ENCODE measurements around the gene SYTL4. TPM values are rescaled to one million over a fixed set of nuclear protein-coding genes. Genes with fewer than 3 reads are reported as not detected.

SYTL4 gene
- total RNA-seq, 1 experiment from 2014 or later, result 4.1 TPM

DNA sequence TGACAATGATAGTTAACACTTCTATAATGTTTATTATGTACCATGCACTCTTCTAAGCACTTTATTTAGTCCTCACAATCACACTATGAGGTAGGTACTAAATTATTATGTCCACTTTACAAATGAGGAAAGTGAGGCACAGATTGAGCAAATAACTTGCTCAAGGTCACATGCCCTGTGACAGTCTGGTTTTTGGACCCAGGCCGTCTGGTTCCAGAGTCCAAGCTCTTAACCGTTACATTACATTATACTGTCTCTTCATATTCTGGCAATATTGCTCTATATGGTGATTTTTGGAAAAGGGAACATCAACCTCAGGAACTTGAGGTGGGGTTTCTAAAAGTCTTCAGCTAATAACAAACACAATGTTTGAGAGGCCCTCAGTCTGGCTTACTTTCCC lies 12.8 kb downstream of the SYTL4 start:
- POLR2A ChIA-PET, result no interaction called here
- H3K27ac Mint-ChIP-seq (ENCODE audit: unreplicated experiment), result no peak overlapping the region
- H3K4me3 ChIP-seq (ENCODE audit: low read depth, low read length), result no peak overlapping the region
- intact Hi-C loops (cut with micrococcal nuclease; ENCODE audit: unreplicated experiment), result no loop called here
- no peaks in the 10 kb centered on the region for H3K4me1 ChIP-seq
- CTCF ChIA-PET, result no interaction called here
- H3K9me3 Mint-ChIP-seq (ENCODE audit: unreplicated experiment), result no peaks in the 10 kb centered on the region
- BruUV-seq (replicated peaks), result no TSS peak
- H3K36me3 Mint-ChIP-seq (ENCODE audit: insufficient read depth, unreplicated experiment), result no peaks in the 10 kb centered on the region
- TF ChIP-seq, protein P1, sequence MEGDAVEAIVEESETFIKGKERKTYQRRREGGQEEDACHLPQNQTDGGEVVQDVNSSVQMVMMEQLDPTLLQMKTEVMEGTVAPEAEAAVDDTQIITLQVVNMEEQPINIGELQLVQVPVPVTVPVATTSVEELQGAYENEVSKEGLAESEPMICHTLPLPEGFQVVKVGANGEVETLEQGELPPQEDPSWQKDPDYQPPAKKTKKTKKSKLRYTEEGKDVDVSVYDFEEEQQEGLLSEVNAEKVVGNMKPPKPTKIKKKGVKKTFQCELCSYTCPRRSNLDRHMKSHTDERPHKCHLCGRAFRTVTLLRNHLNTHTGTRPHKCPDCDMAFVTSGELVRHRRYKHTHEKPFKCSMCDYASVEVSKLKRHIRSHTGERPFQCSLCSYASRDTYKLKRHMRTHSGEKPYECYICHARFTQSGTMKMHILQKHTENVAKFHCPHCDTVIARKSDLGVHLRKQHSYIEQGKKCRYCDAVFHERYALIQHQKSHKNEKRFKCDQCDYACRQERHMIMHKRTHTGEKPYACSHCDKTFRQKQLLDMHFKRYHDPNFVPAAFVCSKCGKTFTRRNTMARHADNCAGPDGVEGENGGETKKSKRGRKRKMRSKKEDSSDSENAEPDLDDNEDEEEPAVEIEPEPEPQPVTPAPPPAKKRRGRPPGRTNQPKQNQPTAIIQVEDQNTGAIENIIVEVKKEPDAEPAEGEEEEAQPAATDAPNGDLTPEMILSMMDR (IDR thresholded peaks at IDR 0.05; ENCODE audit: insufficient read depth in 1 of 2, low read depth in 1 of 2, low read length in 1 of 2, severe bottlenecking in 1 of 2, unreplicated experiment in 1 of 2), result no peak
- no peaks in the 10 kb centered on the region for H3K27me3 ChIP-seq (replicated peaks; ENCODE audit: control insufficient read depth, insufficient read depth, low read length)
- no peaks in the 10 kb centered on the region for H3K36me3 ChIP-seq (ENCODE audit: control insufficient read depth, insufficient read depth, low read length)
- H3K9me3 ChIP-seq, result no peaks in the 10 kb centered on the region
- no peak for DNase-seq
- H3K4me1 Mint-ChIP-seq (ENCODE audit: low read depth, unreplicated experiment), result no peaks in the 10 kb centered on the region
- no peaks in the 10 kb centered on the region for H3K27me3 Mint-ChIP-seq (ENCODE audit: insufficient read depth, unreplicated experiment)
- H3K4me3 Mint-ChIP-seq (ENCODE audit: unreplicated experiment), result no peak overlapping the region

DNA sequence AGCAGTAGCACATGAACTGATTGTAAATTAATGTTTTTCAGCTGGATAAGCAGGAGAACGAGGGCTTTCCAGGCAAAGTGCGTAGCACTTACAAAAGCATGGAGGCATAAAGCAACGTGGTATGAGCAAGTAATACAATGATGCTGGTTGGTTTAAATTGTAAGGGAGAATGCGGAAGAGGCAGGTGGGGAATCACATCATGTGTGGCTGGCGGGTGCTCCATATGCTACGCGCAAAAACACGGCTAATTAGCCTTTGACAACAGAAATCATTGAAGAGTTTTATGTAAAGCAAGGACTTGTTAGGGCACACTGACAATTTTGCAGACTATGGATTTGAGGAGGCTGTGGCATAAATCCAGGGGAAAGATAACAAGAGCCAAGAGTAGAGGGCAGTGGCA lies 14.6 kb downstream of the SYTL4 start:
- POLR2A ChIA-PET, result no interaction called here
- intact Hi-C loops (cut with micrococcal nuclease; ENCODE audit: unreplicated experiment), result no loop called here
- no peaks in the 10 kb centered on the region for H3K4me1 ChIP-seq
- no peak for DNase-seq
- no peaks in the 10 kb centered on the region for H3K27me3 Mint-ChIP-seq (ENCODE audit: insufficient read depth, unreplicated experiment)
- no peaks in the 10 kb centered on the region for H3K9me3 ChIP-seq
- CTCF ChIA-PET, result no interaction called here
- H3K36me3 ChIP-seq (ENCODE audit: control insufficient read depth, insufficient read depth, low read length), result no peaks in the 10 kb centered on the region
- H3K4me3 Mint-ChIP-seq (ENCODE audit: unreplicated experiment), result no peak overlapping the region
- H3K27me3 ChIP-seq (replicated peaks; ENCODE audit: control insufficient read depth, insufficient read depth, low read length), result no peaks in the 10 kb centered on the region
- no peaks in the 10 kb centered on the region for H3K9me3 Mint-ChIP-seq (ENCODE audit: unreplicated experiment)
- H3K4me3 ChIP-seq (ENCODE audit: low read depth, low read length), result no peak overlapping the region
- no peaks in the 10 kb centered on the region for H3K4me1 Mint-ChIP-seq (ENCODE audit: low read depth, unreplicated experiment)
- H3K27ac Mint-ChIP-seq (ENCODE audit: unreplicated experiment), result no peak overlapping the region
- BruUV-seq (replicated peaks), result no TSS peak
- TF ChIP-seq, protein P1 (IDR thresholded peaks at IDR 0.05; ENCODE audit: insufficient read depth in 1 of 2, low read depth in 1 of 2, low read length in 1 of 2, severe bottlenecking in 1 of 2, unreplicated experiment in 1 of 2), result no peak
- no peaks in the 10 kb centered on the region for H3K36me3 Mint-ChIP-seq (ENCODE audit: insufficient read depth, unreplicated experiment)

DNA sequence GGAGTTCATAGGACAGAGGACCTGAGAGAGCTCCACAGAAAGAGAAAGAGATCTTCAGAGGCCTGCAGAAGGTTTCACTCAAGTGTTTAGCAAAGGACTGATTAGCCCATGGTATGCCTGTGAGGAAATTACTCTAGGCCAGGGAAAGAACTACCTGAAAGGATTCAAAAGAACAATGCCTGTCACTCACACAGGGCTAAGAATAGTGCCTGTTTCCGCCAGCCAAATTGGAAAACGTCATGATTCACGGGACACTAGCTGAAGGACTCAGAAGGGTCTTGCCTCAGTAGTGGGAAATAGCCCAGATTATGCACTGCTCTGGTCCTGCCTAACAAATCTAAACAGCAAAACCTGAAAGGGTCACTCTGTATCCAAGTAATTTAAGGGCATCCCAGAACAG lies 21.1 kb downstream of the SYTL4 start:
- POLR2A ChIA-PET, result no interaction called here
- Histone ChIP-seq H3K27me3 (replicated peaks; ENCODE audit: control insufficient read depth, insufficient read depth, low read length) (no peaks in the 10 kb centered on the region), H3K36me3 (ENCODE audit: control insufficient read depth, insufficient read depth, low read length) (no peaks in the 10 kb centered on the region), H3K4me1 (no peaks in the 10 kb centered on the region), H3K9me3 (no peaks in the 10 kb centered on the region), H3K4me3 (ENCODE audit: low read depth, low read length) (no peak overlapping the region)
- TF ChIP-seq, protein P1 (IDR thresholded peaks at IDR 0.05; ENCODE audit: insufficient read depth in 1 of 2, low read depth in 1 of 2, low read length in 1 of 2, severe bottlenecking in 1 of 2, unreplicated experiment in 1 of 2), result no peak
- DNase-seq, result no peak
- Mint-ChIP-seq H3K4me1 (ENCODE audit: low read depth, unreplicated experiment) (no peaks in the 10 kb centered on the region), H3K4me3 (ENCODE audit: unreplicated experiment) (no peak overlapping the region), H3K27me3 (ENCODE audit: insufficient read depth, unreplicated experiment) (no peaks in the 10 kb centered on the region), H3K9me3 (ENCODE audit: unreplicated experiment) (no peaks in the 10 kb centered on the region), H3K36me3 (ENCODE audit: insufficient read depth, unreplicated experiment) (no peaks in the 10 kb centered on the region), H3K27ac (ENCODE audit: unreplicated experiment) (no peak overlapping the region)
- BruUV-seq (replicated peaks), result no TSS peak
- intact Hi-C loops (cut with micrococcal nuclease; ENCODE audit: unreplicated experiment), result no loop called here
- CTCF ChIA-PET, result no interaction called here

Data from Caco-2 (cell line).